Lower leg skin (tissue), 3 donors: ENCODE measurements around the gene SOCS1.

Experiments
- POLR2A ChIP-seq, 2 donors: fragments of 450-650 bp; IDR thresholded peaks; one replicate each; pipeline ENCODE4 v1.6.1; 2016 to 2017; ENCODE audit warnings: antibody characterized with exemption in 2 of 2, mild to moderate bottlenecking in 1 of 2, moderate library complexity in 1 of 2
- TF ChIP-seq, protein P1 (sequence below), 3 donors: fragments of 450-650 bp; IDR thresholded peaks; one replicate each; pipeline ENCODE4 v1.5.1; 2016; ENCODE audit warnings: antibody characterized with exemption in 3 of 3, mild to moderate bottlenecking in 3 of 3, moderate library complexity in 2 of 3

DNA sequence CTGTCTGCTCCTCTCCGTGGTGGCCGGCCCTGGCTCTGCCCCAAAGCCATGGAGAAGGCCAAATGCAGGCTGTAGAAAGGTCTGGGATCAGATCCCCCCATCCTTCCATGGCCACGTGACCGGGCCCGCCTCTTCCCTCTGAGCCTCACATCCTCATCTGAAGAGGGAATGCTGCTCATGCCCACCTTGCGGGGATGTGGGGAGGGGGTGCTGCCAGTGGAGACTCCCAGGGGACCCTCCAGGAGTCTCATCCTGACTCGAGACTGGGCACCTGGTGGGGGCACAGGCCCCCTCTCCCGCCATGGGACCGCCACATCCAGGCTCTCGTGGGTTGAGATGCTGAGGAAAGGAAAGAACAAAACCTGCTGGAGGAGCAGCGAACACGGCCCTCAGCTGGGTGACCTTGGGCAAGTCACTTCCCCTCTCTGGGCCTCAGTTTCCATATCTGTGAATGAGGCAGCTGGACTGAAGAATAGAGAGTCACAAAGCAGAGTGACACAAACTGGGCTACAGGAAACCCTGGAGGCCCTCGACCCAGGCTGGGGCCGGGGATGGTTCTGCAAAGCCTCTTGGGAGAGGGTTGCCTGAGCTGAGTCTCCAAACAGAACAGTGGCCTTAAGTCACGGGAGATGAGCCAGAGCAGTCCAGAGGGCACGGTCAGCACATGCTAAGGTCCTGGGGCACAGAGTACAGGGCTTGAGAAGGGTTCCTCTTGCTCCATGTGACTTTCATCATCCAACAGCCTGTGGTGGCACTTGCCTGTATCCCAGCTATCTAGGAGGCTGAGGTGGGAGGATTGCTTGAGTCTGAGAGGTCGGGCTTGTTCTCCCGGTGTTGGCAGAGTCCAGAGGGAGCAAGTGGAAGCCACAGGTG is 30.1 kb downstream of the SOCS1 start:
- TF ChIP-seq, protein P1, sequence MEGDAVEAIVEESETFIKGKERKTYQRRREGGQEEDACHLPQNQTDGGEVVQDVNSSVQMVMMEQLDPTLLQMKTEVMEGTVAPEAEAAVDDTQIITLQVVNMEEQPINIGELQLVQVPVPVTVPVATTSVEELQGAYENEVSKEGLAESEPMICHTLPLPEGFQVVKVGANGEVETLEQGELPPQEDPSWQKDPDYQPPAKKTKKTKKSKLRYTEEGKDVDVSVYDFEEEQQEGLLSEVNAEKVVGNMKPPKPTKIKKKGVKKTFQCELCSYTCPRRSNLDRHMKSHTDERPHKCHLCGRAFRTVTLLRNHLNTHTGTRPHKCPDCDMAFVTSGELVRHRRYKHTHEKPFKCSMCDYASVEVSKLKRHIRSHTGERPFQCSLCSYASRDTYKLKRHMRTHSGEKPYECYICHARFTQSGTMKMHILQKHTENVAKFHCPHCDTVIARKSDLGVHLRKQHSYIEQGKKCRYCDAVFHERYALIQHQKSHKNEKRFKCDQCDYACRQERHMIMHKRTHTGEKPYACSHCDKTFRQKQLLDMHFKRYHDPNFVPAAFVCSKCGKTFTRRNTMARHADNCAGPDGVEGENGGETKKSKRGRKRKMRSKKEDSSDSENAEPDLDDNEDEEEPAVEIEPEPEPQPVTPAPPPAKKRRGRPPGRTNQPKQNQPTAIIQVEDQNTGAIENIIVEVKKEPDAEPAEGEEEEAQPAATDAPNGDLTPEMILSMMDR (IDR thresholded peaks at IDR 0.05): no peak
- TF ChIP-seq POLR2A (IDR thresholded peaks at IDR 0.05): no peak
